22Rv1 (cell line): Measurements from ENCODE around the gene IMMP2L.

ENCODE experiments used
- H3K27ac ChIP-seq: fragments of 450-650 bp; 2 replicates; pipeline ENCODE4 v1.5.1; 2017
- ZFX ChIP-seq: fragments of 450-650 bp; IDR thresholded peaks from 2 replicates; pipeline ENCODE4 v1.6.1; 2017; ENCODE audit warnings: antibody characterized with exemption, borderline replicate concordance
- TF ChIP-seq, protein P1 (sequence below): fragments of 450-650 bp; IDR thresholded peaks from 2 replicates; pipeline ENCODE4 v1.5.1; 2017; ENCODE audit warnings: mild to moderate bottlenecking

The IMMP2L gene

DNA sequence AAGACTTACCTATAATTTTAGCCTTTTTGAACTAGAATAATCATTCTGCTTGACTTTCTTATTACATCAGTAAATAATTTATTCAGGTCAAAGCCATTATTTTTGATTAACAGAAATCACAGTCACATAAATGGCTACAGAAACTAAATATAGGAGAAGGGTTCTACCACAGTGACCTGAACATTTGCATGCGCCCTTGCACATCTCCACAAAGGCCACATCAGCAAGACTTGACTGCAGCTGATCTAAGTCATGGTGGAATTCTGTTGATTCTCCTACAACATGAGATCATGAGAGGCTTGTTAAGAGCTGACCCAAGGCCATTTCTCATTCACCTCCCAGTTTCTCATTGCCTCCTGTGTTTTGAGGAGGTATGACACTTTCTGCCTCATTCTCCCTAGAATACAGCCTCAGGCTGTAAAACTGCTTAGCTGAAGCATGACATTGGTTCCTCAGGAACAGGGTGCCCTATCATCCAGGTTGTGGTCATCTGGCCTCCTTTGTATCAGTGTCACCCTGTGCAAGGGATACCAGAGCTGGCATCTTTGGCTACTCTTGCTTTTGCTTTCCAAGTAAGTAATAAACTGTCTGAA, 6.7 kb upstream of the IMMP2L start:
- TF ChIP-seq ZFX: no peak
- TF ChIP-seq, protein P1, sequence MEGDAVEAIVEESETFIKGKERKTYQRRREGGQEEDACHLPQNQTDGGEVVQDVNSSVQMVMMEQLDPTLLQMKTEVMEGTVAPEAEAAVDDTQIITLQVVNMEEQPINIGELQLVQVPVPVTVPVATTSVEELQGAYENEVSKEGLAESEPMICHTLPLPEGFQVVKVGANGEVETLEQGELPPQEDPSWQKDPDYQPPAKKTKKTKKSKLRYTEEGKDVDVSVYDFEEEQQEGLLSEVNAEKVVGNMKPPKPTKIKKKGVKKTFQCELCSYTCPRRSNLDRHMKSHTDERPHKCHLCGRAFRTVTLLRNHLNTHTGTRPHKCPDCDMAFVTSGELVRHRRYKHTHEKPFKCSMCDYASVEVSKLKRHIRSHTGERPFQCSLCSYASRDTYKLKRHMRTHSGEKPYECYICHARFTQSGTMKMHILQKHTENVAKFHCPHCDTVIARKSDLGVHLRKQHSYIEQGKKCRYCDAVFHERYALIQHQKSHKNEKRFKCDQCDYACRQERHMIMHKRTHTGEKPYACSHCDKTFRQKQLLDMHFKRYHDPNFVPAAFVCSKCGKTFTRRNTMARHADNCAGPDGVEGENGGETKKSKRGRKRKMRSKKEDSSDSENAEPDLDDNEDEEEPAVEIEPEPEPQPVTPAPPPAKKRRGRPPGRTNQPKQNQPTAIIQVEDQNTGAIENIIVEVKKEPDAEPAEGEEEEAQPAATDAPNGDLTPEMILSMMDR: no peak
- H3K27ac ChIP-seq: no peak overlapping the region

DNA sequence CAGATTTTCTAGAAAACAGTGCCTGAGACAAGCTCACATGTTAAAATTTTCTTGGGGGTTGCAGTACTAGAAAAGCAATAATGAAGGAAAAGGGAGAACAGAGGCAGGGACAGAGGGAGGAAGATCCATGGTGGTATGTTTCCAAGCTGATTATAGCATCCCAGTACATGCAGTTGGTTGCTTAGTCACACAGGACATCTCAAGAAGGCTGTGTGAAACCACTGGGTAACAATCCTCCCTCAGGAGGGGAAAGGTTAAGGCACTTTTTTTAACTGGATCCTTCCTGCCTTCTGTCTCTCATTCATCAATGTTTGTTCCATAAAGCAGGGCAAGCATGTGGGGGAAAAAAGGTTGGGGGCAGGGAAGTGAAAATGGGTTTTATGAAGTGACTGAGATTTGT, 6.1 kb upstream of the IMMP2L start:
- no peak overlapping the region for H3K27ac ChIP-seq
- TF ChIP-seq, protein P1: no peak
- TF ChIP-seq ZFX: no peak

- no peak overlapping the region for H3K27ac ChIP-seq
- no peak for TF ChIP-seq ZFX
- TF ChIP-seq, protein P1: no peak
These were observed 1.8 kb upstream of the IMMP2L start for GRCh38 chr7:111564078-111564477.

DNA sequence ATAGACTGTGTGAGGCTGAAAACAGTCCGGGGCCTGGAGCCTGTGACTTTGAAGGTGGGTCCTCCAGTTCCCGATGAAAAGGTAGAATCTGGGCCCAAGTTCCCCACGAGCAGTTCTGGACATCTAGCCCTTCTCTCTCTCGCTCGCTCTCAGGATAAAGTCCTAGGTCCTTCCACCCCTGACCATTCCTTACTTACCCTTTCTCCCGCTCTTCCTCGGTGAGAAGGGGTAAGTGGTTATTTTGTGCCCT, 713 bp downstream of the IMMP2L start:
- no peak for TF ChIP-seq ZFX
- TF ChIP-seq, protein P1: no peak
- H3K27ac ChIP-seq: peak overlapping the region; percentile 55

DNA sequence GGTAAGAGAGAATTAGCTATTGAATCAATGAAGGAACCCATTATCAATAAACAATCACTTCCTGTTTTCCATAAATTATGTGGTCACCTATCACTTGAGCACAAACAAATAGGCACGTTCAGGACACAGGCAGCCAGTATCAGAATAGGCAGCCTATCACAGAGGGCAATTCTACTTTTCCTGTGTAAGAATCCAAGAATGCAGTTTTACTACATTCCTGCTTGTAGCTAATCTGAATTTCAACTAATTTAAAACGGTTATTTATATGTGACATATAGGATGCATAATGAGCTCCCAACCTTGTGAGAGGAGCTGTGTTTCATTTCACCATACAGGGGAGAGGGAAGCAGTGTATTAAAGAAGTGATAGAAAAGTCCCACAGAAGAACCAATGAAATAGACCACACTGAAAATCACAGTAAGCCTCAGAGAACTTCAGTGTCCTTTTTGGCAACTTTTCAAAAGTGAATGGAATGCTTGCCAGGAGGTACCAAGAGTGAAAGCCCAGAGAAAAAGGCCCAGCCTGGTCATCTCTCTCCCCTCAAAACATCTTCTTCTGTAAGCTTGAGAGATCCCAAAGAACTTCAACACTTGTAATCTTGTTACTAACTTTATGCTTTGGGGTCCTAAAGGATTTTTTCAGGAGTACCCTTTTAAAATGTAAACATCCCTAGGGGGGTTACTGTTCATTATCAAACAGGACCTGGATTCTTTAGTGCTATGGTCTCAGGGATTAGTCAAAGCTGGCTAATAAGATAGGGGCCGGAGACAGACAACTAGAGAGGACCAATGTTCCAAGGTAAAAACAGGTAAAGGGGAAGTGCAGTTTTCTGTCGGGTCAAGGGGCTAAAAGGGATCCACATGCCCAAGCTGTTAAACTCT, 1.3 kb downstream of the IMMP2L start:
- TF ChIP-seq ZFX: no peak
- TF ChIP-seq, protein P1: no peak
- peak overlapping the region; percentile 55 for H3K27ac ChIP-seq

GRCh38 chr7:111558991-111559390, 3.3 kb downstream of the IMMP2L start:
- H3K27ac ChIP-seq: no peak overlapping the region

GRCh38 chr7:111556977-111557376, 5.3 kb downstream of the IMMP2L start:
- H3K27ac ChIP-seq: no peak overlapping the region
- TF ChIP-seq ZFX: no peak
- TF ChIP-seq, protein P1: no peak

More at GRCh38 chr7:111558991-111559390, 3.3 kb downstream of the IMMP2L start:
- TF ChIP-seq, protein P1: no peak
- TF ChIP-seq ZFX: no peak
